GM21825 (cell line): ENCODE data around the gene RGPD8.
A peak's percentile ranks its signal among the peaks of the same experiment; 100 is the strongest.
"Not testable (repeated sequence)": the region's sequence is repeated elsewhere in the genome, so short reads cannot be mapped to it uniquely, and the experiment has no call there.

Source experiments
- ATAC-seq: cut with Tn5 transposase; IDR thresholded peaks from one replicate; pipeline ENCODE4 v1.9.1; 2021; ENCODE audit warnings: mild to moderate bottlenecking, moderate library complexity; ENCODE audit not compliant: unreplicated experiment

Gene RGPD8

GRCh38 chr2:112435716-112436431 is 2.4 kb upstream of the RGPD8 start:
- not testable (repeated sequence) for ATAC-seq

GRCh38 chr2:112434890-112435715 is 1.7 kb upstream of the RGPD8 start:
- ATAC-seq, result not testable (repeated sequence)

- ATAC-seq, result no peak
Observed at GRCh38 chr2:112433932-112434730, 686 bp upstream of the RGPD8 start.

- peak; percentile 33 for ATAC-seq
Observed at GRCh38 chr2:112432735-112433479, 538 bp downstream of the RGPD8 start.

- not testable (repeated sequence) for ATAC-seq
Observed at GRCh38 chr2:112432390-112432734, 1.1 kb downstream of the RGPD8 start.

GRCh38 chr2:112431587-112432295 is 1.7 kb downstream of the RGPD8 start:
- not testable (repeated sequence) for ATAC-seq

GRCh38 chr2:112424553-112424952 is 8.9 kb downstream of the RGPD8 start:
- not testable (repeated sequence) for ATAC-seq

GRCh38 chr2:112416860-112417259 is 16.6 kb downstream of the RGPD8 start:
- not testable (repeated sequence) for ATAC-seq

GRCh38 chr2:112360055-112360454 is 73.4 kb downstream of the RGPD8 start:
- not testable (repeated sequence) for ATAC-seq

GRCh38 chr2:112354335-112354734 is 79.1 kb downstream of the RGPD8 start:
- ATAC-seq, result not testable (repeated sequence)

- ATAC-seq, result not testable (repeated sequence)
Observed at GRCh38 chr2:112352809-112353603, 80.4 kb downstream of the RGPD8 start.

- ATAC-seq, result not testable (repeated sequence)
Observed at GRCh38 chr2:112352292-112352691, 81.2 kb downstream of the RGPD8 start.

GRCh38 chr2:112345030-112346027 is 88.1 kb downstream of the RGPD8 start:
- no peak for ATAC-seq

GRCh38 chr2:112343827-112344585 is 89.4 kb downstream of the RGPD8 start:
- ATAC-seq, result no peak

GRCh38 chr2:112342067-112342550 is 91.3 kb downstream of the RGPD8 start:
- ATAC-seq, result no peak

- ATAC-seq, result no peak
Observed at GRCh38 chr2:112340475-112341267, 92.8 kb downstream of the RGPD8 start.
